Activated CD8-positive, alpha-beta memory T cell treated with anti-CD3 and anti-CD28 coated beads for 36 hours (primary cell): ENCODE data around the gene AUTS2. TPM values are rescaled to one million over a fixed set of nuclear protein-coding genes. Genes with fewer than 3 reads are reported as not detected.

Experiments used
- CTCF ChIA-PET: fragments of 350-600 bp; sonication (Branson Sonifier 250); formaldehyde crosslinking; loops from one replicate; lab custom pipeline; 2021; ENCODE audit warnings: antibody characterized with exemption; lab: Charles Lee
- POLR2A ChIA-PET: fragments of 350-600 bp; sonication (Branson Sonifier 250); formaldehyde crosslinking; loops from one replicate; lab custom pipeline; 2021; ENCODE audit warnings: antibody characterized with exemption; lab: Charles Lee
- total RNA-seq, 2 experiments: library from RNA; stranded (reverse); gene quantifications; one replicate each; pipeline ENCODE4 v1.2.3, GENCODE V29; 2021

Gene AUTS2
- total RNA-seq, 2 experiments from 2014 or later: 3.4 to 3.5 TPM

GRCh38 chr7:69599286-69599954 lies 1.1 kb downstream of the AUTS2 start:
- ChIA-PET POLR2A (no interaction called here), CTCF (interaction anchor here (0.8 kb wide), 1 partner anchor 30 kb away, joined by 3 read pairs; no protein-coding TSS in a partner anchor)

DNA sequence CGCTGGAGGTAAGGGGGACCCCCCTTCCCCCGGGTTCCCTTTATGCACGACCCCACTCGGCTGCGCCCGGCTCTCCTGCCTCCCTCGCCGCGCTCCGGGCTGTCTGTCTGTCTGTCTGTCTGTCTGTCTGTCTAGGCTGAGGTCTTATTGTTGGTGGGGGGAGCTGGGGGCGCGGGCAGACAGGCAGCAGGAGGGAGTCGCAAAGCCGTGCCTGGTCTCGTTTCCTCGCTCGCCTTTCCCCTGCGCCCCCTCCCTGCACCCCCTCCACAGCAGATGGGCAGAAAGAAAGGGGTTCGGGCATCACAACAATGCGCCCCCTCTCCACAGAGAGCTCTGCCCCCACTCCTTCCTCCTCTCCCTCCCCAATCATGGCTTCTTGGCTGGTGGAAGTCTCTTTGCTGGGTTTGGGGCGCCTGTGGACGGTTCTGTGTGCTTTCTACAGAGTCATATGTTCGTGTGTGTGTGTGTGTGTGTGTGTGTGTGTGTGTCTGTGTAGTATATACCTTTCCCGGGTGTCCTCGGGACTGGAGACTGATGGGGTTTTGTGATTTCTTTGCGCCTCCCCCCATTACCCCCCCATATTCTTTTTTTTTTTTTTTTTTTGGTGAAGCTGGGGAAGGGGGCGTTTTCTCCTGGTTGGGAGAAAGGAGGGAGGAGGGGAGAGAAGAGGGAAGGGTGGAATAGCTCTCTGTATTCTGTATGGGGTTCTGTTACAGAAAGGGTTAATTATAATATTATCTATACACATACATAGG lies 1.9 kb downstream of the AUTS2 start:
- ChIA-PET POLR2A (no interaction called here), CTCF (interaction anchor here (0.5 to 0.8 kb wide), 2 partner anchors 29 to 1839 kb away, joined by 3 read pairs; no protein-coding TSS in a partner anchor)

GRCh38 chr7:69600710-69601519 lies 2.6 kb downstream of the AUTS2 start:
- ChIA-PET CTCF (interaction anchor here (0.5 kb wide), 1 partner anchor 1840 kb away, joined by 3 read pairs; no protein-coding TSS in a partner anchor), POLR2A (no interaction called here)

- ChIA-PET POLR2A (no interaction called here), CTCF (no interaction called here)
Measured at GRCh38 chr7:69602522-69602921, 4.2 kb downstream of the AUTS2 start.

DNA sequence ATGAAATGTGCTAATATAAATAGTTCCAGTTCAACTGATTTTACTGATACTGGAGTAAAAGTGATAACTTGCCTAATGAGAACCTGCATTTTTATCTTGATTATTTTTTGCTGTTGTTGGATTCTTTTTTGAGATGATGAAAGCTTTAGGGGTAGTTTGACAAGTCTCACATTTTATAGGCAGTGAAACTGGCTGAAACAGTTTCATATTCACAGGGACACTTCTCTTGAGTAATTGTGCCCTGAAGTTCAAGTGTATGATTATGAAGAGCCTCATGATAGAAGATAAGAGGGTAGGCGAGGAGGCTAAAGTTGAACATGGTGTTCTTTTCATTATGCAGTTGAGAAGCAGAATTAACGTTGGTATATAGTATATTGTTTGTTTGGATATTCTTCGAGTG lies 5.1 kb downstream of the AUTS2 start:
- ChIA-PET POLR2A (no interaction called here), CTCF (no interaction called here)

- ChIA-PET POLR2A (no interaction called here), CTCF (no interaction called here)
Measured at GRCh38 chr7:69603937-69604494, 5.7 kb downstream of the AUTS2 start.

GRCh38 chr7:69605070-69605469 lies 6.8 kb downstream of the AUTS2 start:
- POLR2A ChIA-PET: no interaction called here
- CTCF ChIA-PET: no interaction called here

GRCh38 chr7:69605546-69605945 lies 7.3 kb downstream of the AUTS2 start:
- ChIA-PET CTCF (interaction anchor here (0.6 kb wide), 1 partner anchor 36 kb away, joined by 4 read pairs; no protein-coding TSS in a partner anchor), POLR2A (no interaction called here)

GRCh38 chr7:69608049-69608448 lies 9.8 kb downstream of the AUTS2 start:
- ChIA-PET POLR2A (no interaction called here), CTCF (no interaction called here)

DNA sequence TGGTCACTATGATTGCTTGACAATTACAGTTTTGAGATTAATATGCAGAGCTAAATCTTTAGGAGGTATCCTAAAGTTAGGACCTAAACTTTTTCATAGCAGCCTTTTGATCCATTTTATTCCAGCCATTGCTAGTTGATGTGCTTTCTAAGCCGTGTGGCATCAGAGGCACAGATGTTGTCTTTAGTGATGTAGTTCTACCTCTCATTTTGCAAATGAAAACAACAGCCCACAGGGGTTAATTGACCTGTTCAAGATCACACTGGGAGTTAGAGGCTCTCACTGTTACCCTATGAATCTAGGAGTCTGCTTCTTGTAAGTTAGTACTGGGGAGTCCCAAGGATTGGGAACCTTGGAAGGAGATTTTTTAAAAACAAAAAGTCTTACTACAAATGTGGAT lies 10.6 kb downstream of the AUTS2 start:
- CTCF ChIA-PET: no interaction called here

DNA sequence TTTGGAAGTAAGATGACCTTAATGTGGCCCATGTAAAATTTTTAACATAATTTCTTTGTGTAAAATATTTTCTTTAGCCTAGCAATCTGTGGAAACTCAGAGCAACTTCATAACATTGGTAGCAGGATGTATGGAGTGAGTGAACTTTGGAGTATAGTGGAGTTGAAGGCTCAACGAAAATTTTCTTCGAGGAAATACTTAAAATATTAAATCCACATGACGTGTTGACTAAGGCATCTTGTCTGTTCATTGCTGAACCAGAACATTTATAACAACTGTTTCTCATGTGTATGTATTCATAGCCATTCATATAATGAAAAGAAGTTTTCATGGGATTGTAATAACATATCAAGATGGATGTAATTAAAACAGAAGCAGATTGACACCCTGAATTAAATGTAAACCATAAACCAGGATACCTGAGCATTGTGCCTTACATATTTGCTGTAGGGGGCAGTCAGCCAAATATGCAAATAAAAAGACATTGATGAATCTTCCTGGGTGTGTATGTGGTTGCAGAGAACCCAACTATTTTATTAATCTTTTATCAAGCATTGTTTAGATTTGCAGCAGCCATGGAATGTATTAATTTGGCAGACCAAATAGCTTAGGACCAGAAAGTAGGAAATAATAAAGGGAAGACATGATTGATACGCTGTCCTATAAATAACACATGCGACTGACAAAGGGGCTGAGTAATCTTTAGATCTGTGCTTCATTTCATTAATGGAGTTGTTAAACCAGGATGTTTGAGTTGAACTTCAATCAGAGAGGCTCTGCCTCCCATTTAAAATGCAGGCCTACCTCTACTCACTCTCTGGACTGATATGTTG lies 11.5 kb downstream of the AUTS2 start:
- ChIA-PET CTCF (no interaction called here), POLR2A (no interaction called here)

More for the DNA sequence above, 10.6 kb downstream of the AUTS2 start:
- POLR2A ChIA-PET: no interaction called here

DNA sequence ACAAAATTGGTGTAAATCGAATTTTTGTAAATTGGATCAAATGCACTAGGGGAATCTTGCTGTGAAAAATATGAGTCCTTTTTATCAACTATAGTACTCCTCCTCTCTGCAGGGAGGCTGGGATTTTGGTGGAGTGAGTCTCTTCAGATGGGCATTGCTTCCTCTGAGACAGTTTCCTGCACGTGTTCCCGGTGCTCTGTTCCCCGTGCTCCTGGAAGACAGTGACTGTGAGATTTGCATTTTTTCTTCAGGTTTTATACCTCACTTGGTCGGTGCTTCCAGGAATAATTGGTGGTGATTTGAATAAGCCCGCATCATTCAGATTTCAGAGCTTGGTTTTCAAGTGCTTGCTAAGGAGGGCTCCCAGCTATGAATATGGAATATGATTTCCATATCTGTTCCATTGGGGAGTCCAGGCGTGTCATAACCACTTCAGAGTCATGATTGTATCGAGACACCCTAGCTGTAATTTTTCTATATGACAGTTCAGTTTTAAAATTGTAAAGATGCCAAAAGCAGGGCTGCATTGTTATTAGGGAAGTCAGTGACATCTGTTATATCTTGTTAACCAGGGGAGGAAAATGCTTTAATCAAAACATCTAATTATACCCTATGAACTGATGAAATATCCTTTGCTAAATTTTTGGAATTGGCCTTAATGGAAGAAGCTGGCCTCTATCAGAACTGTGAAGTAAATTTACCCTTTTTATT lies 12.3 kb downstream of the AUTS2 start:
- POLR2A ChIA-PET: no interaction called here
- CTCF ChIA-PET: no interaction called here

DNA sequence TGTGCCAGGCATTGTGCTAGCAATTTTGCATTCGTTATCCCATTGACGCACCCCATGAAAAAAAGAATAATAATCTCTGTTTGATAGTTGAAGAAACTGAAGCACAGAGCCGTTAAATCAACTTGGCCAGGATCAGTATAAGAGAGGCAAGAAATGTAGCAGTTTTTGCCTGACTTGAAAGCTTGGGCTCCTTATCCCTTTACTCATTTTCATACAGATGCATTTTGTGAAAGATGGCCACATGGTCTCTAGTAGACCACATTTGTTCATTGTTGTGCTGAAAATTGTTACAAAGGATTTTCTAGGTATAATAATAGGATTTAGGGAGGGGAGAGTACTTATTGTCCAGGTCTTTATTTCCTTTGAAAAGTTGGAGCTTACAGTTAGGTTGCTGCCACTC lies 14.7 kb downstream of the AUTS2 start:
- ChIA-PET CTCF (no interaction called here), POLR2A (no interaction called here)

DNA sequence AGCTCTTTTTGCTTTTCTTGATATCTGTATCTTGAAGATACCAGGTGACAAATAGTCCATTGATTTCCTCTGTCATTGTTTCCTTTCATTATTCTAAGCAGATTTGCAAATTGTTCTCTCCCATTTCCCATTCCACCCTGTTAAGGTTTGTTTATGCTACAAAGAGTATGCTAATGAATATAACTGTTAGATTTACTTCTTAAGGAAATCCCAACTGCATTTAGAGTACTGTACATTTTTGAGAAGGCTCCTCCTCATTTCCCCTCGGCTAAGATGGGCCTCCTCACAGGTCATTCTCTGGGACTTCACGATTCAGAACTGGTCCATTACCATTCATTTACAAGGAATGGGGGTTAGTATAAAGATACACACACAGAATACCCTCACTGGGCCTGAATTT lies 15.6 kb downstream of the AUTS2 start:
- CTCF ChIA-PET: no interaction called here
- POLR2A ChIA-PET: no interaction called here

- ChIA-PET POLR2A (no interaction called here), CTCF (no interaction called here)
Measured at GRCh38 chr7:69615685-69616084, 17.4 kb downstream of the AUTS2 start.

DNA sequence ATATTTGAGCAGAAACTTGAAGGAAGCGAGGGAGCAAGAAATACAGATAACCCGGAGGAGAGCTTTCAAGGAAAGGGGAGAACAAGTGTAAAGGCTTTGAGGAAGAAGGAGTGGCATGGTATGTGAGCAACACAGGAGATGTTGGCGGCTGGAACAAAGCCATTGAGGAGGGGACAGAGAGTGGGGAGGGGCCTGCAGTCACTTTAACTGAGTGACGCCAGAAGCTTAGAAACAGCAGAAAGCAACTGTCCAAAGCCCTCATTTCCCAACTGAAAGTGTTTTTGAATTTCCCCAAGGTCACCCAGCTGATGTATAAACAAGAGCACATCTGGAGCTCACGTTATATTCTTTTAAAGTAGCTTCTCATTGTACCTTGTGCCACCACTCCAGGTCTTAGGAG lies 19.1 kb downstream of the AUTS2 start:
- ChIA-PET CTCF (no interaction called here), POLR2A (no interaction called here)

GRCh38 chr7:69619054-69619453 lies 20.8 kb downstream of the AUTS2 start:
- POLR2A ChIA-PET: no interaction called here

DNA sequence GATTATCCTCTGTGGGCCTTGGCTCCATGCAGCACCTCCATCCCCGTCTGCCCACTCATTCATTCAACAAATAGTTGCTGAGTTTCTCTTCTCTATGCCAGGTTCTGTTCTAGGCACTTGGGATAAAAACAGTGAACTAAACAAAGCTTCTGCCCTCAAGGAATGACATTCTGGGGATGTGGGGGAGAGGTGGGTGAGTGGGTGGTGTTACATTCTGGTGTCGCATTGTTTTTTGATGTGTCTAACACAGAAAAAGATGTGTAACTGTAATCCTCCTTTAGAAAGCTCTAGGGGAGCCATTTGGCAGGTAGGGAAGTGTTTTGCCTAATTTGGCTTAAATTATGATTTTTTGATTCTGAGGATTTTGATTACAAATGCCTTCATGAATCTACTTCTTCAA lies 21.4 kb downstream of the AUTS2 start:
- CTCF ChIA-PET: no interaction called here
- POLR2A ChIA-PET: no interaction called here

More at GRCh38 chr7:69619054-69619453, 20.8 kb downstream of the AUTS2 start:
- CTCF ChIA-PET: no interaction called here
